ENCODE measurements around the gene GLYR1. TPM values are rescaled to one million over a fixed set of nuclear protein-coding genes. Genes with fewer than 3 reads are reported as not detected.

The GLYR1 gene
- total RNA-seq, 1 donor from 2014 or later: 53.0 TPM

DNA sequence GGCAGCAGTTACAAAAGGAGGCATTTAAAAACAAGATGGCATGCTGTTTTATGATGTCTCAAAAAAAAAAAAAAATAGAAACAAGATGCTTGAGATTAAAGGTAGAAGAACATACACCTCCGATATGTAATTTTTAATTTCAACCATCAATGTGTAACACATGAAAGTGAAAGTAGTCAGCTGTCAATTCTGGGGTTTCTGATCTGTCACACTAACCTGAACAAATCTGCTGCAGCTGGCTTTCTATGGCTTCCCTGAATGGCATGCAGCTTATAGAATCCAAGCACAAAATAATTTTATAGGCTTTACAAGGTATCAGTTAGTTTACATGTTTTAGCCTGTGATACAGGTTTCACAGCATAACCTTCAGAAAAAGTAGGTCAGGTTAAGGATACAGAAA, 13.5 kb downstream of the GLYR1 start:
- Histone ChIP-seq H3K27me3 (no peaks in the 10 kb centered on the region), H3K9me3 (ENCODE audit: low read depth) (no peaks in the 10 kb centered on the region), H3K9ac (no peak overlapping the region), H3K4me2 (no peak overlapping the region), H3K4me3 (no peak overlapping the region), H3F3A (ENCODE audit: low read depth) (no peaks in the 10 kb centered on the region), H2AFZ (replicated peaks) (no peak overlapping the region), H3K27ac (no peak overlapping the region), H4K20me1 (ENCODE audit: low read depth) (no peaks in the 10 kb centered on the region), H3K36me3 (peaks cover 10% of the 10 kb centered on the region), H3K4me1 (no peaks in the 10 kb centered on the region), H3K79me2 (ENCODE audit: low read depth) (no peaks in the 10 kb centered on the region)
- no peaks in the 10 kb centered on the region for H3K4me1 Mint-ChIP-seq
- H3K4me3 Mint-ChIP-seq: no peak overlapping the region
- no peak for DNase-seq (ENCODE audit: low spot score)
- no peaks in the 10 kb centered on the region for H3K27me3 Mint-ChIP-seq (ENCODE audit: insufficient read depth, low read depth)
- H3K36me3 Mint-ChIP-seq: peaks cover 23% of the 10 kb centered on the region
- H3K27ac Mint-ChIP-seq: no peak overlapping the region
- TF ChIP-seq EZH2phosphoT487 (IDR thresholded peaks at IDR 0.05): no peak
- TF ChIP-seq, protein P1, sequence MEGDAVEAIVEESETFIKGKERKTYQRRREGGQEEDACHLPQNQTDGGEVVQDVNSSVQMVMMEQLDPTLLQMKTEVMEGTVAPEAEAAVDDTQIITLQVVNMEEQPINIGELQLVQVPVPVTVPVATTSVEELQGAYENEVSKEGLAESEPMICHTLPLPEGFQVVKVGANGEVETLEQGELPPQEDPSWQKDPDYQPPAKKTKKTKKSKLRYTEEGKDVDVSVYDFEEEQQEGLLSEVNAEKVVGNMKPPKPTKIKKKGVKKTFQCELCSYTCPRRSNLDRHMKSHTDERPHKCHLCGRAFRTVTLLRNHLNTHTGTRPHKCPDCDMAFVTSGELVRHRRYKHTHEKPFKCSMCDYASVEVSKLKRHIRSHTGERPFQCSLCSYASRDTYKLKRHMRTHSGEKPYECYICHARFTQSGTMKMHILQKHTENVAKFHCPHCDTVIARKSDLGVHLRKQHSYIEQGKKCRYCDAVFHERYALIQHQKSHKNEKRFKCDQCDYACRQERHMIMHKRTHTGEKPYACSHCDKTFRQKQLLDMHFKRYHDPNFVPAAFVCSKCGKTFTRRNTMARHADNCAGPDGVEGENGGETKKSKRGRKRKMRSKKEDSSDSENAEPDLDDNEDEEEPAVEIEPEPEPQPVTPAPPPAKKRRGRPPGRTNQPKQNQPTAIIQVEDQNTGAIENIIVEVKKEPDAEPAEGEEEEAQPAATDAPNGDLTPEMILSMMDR (IDR thresholded peaks at IDR 0.05): no peak
- no peak for TF ChIP-seq EZH2 (IDR thresholded peaks at IDR 0.05)
- H3K9me3 Mint-ChIP-seq: no peaks in the 10 kb centered on the region

DNA sequence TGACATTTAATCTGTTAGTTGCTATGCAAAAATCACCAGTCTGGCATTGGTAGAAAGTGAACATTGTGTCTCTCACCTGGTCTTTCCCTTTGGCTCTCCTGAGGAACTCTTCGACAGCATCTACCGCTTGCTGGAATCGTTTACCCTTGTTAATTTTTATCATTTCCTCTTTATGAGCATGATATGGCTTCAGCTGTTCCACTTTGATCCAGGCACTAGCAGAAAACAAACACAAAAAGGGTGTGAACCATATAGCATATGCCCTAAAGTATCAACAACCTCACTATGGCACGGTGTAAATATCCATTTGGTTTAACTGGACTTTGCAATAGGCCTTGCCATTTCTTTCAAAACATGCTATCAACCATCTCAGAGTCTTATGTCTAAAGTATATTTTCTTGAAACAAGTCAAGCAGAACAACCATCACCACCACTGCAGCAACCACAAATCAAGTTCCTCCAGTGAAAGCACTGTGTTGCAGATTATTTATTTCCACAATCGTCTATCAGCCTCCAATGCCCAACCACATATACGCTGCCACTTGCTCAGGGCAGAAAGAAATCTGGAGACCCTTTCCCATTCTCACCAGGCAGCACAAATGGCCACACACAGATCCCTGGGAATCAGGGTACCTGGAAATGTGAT, 14.3 kb downstream of the GLYR1 start:
- no peaks in the 10 kb centered on the region for H3K27me3 Mint-ChIP-seq (ENCODE audit: insufficient read depth, low read depth)

DNA sequence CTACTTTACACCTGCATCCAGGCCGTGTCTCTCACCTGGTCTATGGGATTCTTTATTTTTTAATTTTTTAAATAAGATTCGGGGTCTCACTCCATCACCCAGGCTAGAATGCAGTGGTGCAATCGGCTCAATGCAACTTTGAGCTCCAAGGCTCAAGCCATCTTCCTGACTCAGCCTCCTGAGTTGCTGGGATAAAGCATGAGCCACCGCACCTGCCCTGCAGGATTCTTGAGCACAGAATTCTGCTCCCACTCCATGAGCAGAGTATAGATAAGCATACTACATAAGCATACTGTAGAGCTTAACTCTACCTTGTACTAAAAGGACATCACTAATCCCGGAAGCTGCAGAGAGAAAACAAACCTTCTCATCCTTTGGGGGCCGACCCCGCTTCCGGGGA, 15.5 kb downstream of the GLYR1 start:
- Histone ChIP-seq H3K36me3 (peaks cover 10% of the 10 kb centered on the region), H3K79me2 (ENCODE audit: low read depth) (no peaks in the 10 kb centered on the region), H3K9ac (no peak overlapping the region), H3K27ac (no peak overlapping the region), H3K4me3 (no peak overlapping the region), H3K4me2 (no peak overlapping the region), H3K9me3 (ENCODE audit: low read depth) (no peaks in the 10 kb centered on the region), H2AFZ (replicated peaks) (no peak overlapping the region), H3K27me3 (no peaks in the 10 kb centered on the region), H3K4me1 (no peaks in the 10 kb centered on the region), H4K20me1 (ENCODE audit: low read depth) (no peaks in the 10 kb centered on the region), H3F3A (ENCODE audit: low read depth) (no peaks in the 10 kb centered on the region)
- Mint-ChIP-seq H3K36me3 (peaks cover 25% of the 10 kb centered on the region), H3K9me3 (no peaks in the 10 kb centered on the region), H3K4me1 (no peaks in the 10 kb centered on the region), H3K27ac (no peak overlapping the region), H3K4me3 (no peak overlapping the region), H3K27me3 (ENCODE audit: insufficient read depth, low read depth) (no peaks in the 10 kb centered on the region)
- no peak for TF ChIP-seq EZH2 (IDR thresholded peaks at IDR 0.05)
- TF ChIP-seq, protein P1 (IDR thresholded peaks at IDR 0.05): no peak
- TF ChIP-seq EZH2phosphoT487 (IDR thresholded peaks at IDR 0.05): no peak
- no peak for DNase-seq (ENCODE audit: low spot score)

More for the DNA sequence above, 14.3 kb downstream of the GLYR1 start:
- Histone ChIP-seq H3K79me2 (ENCODE audit: low read depth) (no peaks in the 10 kb centered on the region), H2AFZ (replicated peaks) (no peak overlapping the region), H3K27ac (no peak overlapping the region), H4K20me1 (ENCODE audit: low read depth) (no peaks in the 10 kb centered on the region), H3K27me3 (no peaks in the 10 kb centered on the region), H3K36me3 (peaks cover 10% of the 10 kb centered on the region), H3K9ac (no peak overlapping the region), H3K4me2 (no peak overlapping the region), H3K9me3 (ENCODE audit: low read depth) (no peaks in the 10 kb centered on the region), H3F3A (ENCODE audit: low read depth) (no peaks in the 10 kb centered on the region), H3K4me1 (no peaks in the 10 kb centered on the region), H3K4me3 (no peak overlapping the region)
- DNase-seq (ENCODE audit: low spot score): no peak
- Mint-ChIP-seq H3K27ac (no peak overlapping the region), H3K4me3 (no peak overlapping the region), H3K36me3 (peaks cover 25% of the 10 kb centered on the region), H3K4me1 (no peaks in the 10 kb centered on the region), H3K9me3 (no peaks in the 10 kb centered on the region)
- TF ChIP-seq, protein P1 (IDR thresholded peaks at IDR 0.05): no peak
- no peak for TF ChIP-seq EZH2phosphoT487 (IDR thresholded peaks at IDR 0.05)
- no peak for TF ChIP-seq EZH2 (IDR thresholded peaks at IDR 0.05)
